Measurements from ENCODE around the gene LCAT. TPM values are rescaled to one million over a fixed set of nuclear protein-coding genes. Genes with fewer than 3 reads are reported as not detected.

The LCAT gene
- polyA plus RNA-seq, 1 of the 3 experiments (the other 2 are of a cell fraction) = 11.1 TPM

- TF ChIP-seq PBX3 (IDR thresholded peaks at IDR 0.05) (no peak), MAX (IDR thresholded peaks at IDR 0.05; ENCODE audit: low read depth) (no peak), ZBTB33 (IDR thresholded peaks at IDR 0.05; ENCODE audit: borderline replicate concordance, low read depth) (no peak)
These were observed 2.3 kb downstream of the LCAT start (continued) for GRCh38 chr16:67941469-67942199.

- Histone ChIP-seq H4K20me1 (ENCODE audit: insufficient read depth) (peaks cover 13% of the 10 kb centered on the region; the same call in 1 of the 2 replicates), H3K36me3 (replicated peaks in 1 of 2; ENCODE audit: control insufficient read depth in 1 of 2, insufficient read depth in 2 of 2, low read length in 1 of 2) (peaks cover 12 to 34% of the 10 kb centered on the region in 2 experiments), H3F3A (replicated peaks; ENCODE audit: insufficient read depth) (peaks cover 27% of the 10 kb centered on the region), H3K27me3 (ENCODE audit: insufficient read depth) (no peaks in the 10 kb centered on the region), H3K27ac (ENCODE audit: low read depth in 2 of 2, low read length in 1 of 2) (no peak overlapping the region), H3K9me3 (no peaks in the 10 kb centered on the region), H3K79me2 (ENCODE audit: insufficient read depth) (peaks cover 28% of the 10 kb centered on the region), H3K9ac (no peak overlapping the region), H3K4me1 (ENCODE audit: control insufficient read depth in 1 of 2, insufficient read depth in 2 of 2, low read depth in 1 of 2, low read length in 1 of 2) (peaks cover 5 to 28% of the 10 kb centered on the region in 2 experiments; a peak in 2 of 4 replicates), H3K4me3 (ENCODE audit: low read depth in 2 of 2, low read length in 1 of 2) (no peak overlapping the region), H3K4me2 (no peak overlapping the region), H3K9me2 (no peaks in the 10 kb centered on the region), H2AFZ (ENCODE audit: low read depth) (no peak overlapping the region)
- ChIA-PET CTCF (interaction anchor here (0.9 to 28.1 kb wide), 10 partner anchors 9 to 125 kb away, joined by 3 to 564 read pairs (median 9); partner anchors contain the start of genes CTRL, EDC4, NRN1L and NUTF2), POLR2A (interaction anchor here (1.2 to 1.4 kb wide), 3 partner anchors 9 to 26 kb away, joined by 4 to 6 read pairs (median 4); no protein-coding TSS in a partner anchor)
- WGBS (ENCODE audit: low lambda C conversion rate) = 97% methylated on average over 5 of the region's 5 CpGs
- DNase-seq = no peak
- TF ChIP-seq TEAD4 (IDR thresholded peaks at IDR 0.05; ENCODE audit: borderline replicate concordance, insufficient read depth) (no peak), MXI1 (IDR thresholded peaks at IDR 0.05; ENCODE audit: low read depth, low read length) (no peak), ELF1 (IDR thresholded peaks at IDR 0.05) (no peak)
These were observed 3.4 kb downstream of the LCAT start for GRCh38 chr16:67940446-67941089.

Data from SK-N-SH (cell line).